GM12873 (cell line): Measurements from ENCODE around the gene NSRP1.

Experiments
- TF ChIP-seq, protein P1 (sequence below): IDR thresholded peaks from 2 replicates; pipeline ENCODE4 v1.5.1; 2012; ENCODE audit warnings: low read depth, mild to moderate bottlenecking, moderate library complexity, low read length, control low read depth; ENCODE audit not compliant: insufficient read depth; ENCODE audit errors: missing control alignments

The NSRP1 gene

DNA sequence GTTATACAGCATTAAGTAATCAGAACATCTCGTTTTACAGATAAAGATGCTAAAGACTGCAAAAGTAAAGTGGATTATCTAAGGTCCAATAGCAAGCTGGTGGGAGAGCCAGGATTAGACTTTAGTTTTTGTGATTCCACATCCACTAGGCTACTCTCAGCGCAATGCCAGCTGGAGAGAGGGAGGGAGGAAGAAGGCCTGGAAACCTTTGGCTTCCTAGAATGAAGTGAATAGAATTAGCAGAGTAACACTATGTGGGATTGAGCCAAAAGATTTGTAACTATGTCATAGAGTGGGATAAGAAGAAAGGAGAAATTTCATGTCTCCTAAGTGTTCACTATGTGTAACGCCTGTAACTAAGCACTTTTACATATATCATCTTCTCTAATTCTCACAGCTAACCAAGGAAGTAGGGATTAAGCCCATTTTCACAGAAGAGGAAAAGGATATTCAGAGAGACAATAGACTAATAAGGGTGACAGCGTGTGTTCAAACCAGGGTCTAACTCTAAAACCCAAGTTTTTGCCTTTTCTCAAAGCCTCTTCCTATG lies 25.4 kb upstream of the NSRP1 start:
- TF ChIP-seq, protein P1, sequence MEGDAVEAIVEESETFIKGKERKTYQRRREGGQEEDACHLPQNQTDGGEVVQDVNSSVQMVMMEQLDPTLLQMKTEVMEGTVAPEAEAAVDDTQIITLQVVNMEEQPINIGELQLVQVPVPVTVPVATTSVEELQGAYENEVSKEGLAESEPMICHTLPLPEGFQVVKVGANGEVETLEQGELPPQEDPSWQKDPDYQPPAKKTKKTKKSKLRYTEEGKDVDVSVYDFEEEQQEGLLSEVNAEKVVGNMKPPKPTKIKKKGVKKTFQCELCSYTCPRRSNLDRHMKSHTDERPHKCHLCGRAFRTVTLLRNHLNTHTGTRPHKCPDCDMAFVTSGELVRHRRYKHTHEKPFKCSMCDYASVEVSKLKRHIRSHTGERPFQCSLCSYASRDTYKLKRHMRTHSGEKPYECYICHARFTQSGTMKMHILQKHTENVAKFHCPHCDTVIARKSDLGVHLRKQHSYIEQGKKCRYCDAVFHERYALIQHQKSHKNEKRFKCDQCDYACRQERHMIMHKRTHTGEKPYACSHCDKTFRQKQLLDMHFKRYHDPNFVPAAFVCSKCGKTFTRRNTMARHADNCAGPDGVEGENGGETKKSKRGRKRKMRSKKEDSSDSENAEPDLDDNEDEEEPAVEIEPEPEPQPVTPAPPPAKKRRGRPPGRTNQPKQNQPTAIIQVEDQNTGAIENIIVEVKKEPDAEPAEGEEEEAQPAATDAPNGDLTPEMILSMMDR, result no peak

DNA sequence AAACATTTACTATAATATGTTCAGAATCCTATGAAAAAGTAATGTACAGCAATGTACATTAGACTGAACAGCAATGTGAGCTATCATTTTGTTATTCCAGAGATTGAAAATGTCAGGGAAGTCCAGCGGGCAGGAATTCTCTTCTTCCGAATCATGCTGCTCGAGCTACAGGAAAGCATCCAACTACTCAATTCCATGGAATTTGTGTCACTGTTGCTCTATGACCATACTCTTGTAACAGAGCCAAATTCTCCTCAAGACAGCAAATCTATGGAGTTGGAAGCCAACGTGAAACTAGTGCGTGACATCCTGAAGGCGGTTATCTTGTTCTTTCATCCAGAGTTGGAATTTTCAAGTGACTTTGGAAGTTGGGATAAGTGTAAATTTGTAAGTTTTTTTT lies 24.8 kb upstream of the NSRP1 start:
- TF ChIP-seq, protein P1, result no peak

DNA sequence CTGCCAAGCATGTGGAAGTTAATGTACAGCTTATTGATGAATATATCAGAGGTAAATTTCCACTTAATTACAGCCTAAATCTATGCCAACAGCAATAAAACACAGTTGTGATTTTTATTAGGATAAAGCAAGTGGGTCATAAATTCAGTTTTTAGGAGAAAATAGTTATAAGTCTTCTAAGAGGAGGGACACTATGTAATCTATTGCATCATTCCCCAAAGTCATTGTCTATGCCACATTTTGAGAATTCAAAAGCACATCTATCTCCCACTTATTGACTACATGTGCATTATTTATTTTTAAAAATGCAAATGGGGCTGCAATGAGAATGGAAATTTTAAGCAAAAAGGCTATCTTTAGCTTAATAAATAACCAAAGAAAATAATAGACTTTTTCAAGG lies 23.7 kb upstream of the NSRP1 start:
- TF ChIP-seq, protein P1, result no peak

DNA sequence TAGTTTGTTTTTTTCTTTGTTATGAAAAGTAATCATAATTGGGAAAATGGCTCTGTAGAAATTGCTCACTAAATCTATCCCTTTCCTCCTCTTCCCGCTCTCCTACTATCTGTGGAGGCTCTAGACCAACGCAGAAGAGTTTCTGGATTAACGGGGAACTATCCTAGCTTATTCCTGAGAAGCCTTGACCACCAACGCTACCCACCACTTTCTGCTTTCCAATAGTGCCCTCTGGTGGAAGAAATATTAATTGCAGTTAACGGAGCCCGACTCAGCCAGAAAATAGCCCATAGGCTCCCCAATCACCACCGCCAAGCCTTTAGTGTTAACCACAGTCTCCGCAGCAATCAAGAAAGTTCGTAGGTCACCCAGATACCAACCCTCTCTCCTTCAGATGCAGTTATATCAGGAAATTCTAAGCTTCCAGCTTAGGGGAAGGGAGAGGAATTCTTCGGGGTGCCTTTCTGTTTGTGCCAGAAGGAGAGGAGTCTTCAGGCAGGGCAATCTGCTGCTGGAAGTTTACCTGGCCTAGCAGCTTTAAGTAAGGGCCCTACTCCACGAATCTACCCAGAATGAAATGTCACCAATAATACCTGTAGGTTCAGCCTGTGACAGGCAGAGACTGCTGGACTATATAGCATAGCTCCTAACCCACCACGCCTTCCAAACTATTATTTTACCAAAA lies 23.0 kb upstream of the NSRP1 start:
- TF ChIP-seq, protein P1, result peak; percentile 67

DNA sequence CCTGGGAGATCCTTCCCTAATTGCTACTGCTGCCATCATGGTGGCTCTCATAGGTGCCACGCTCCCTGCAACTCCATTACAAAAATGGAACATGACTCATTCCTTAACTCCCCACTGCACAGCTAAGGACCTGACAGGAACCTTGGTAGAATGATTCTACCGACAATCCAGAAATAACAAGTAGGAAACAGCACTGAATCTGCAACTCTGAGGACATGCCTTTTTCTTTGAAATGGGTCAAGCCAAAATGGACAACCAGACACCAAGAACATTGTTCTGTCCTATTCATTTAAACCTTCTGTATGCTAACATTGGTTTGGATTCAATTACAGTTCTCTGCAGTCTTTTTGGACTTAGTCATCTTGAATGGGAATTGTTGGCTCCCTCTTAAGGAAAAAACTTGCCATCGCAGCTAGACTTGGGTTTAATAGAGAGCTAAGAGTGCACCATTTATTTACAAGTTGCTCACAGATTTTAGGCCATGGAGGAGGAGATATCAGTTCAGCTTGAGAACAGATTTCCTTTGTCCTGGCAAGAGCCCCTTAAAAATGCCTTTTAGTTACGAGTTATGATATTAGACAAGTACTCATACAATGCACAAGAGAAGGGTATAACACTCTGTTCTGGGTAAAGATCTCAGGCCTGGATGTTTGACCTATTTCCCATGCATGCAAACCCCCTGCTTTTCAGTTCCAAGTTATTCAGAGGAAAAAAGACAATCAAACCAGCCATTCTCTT lies 20.9 kb upstream of the NSRP1 start:
- TF ChIP-seq, protein P1, result peak; percentile 61

DNA sequence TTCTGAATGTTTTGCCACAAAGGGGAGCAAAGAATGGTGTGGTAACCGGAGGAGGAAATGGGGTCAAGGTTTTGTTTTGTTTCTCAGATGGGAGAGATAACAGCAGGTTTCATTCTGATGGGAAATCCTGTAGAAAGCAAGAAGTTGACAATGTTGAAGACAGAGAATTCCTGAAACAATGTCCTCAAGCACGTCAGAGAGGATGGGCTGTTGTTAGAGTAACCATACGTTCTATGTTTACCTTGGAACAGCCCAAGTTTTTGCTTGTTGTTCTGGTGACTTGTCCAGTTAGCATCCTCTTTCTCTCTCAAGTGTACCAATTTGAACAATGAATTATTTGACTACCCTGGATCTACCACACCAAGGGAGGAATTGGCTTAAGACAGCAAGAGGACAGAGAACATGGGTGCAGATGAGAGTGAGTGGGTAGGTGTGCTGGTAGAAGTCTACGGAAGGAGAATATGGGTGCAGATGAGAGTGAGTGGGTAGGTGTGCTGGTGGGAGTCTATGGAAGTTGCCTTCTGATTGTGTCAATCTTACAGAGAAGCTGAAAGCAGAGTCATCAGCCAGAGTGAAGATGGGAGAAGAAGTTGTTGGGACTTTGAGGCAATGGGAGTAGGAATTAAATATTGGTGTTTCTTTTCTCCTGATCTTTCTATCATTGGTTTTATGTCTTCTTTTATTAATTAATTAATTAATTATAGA lies 14.8 kb upstream of the NSRP1 start:
- TF ChIP-seq, protein P1, result no peak

DNA sequence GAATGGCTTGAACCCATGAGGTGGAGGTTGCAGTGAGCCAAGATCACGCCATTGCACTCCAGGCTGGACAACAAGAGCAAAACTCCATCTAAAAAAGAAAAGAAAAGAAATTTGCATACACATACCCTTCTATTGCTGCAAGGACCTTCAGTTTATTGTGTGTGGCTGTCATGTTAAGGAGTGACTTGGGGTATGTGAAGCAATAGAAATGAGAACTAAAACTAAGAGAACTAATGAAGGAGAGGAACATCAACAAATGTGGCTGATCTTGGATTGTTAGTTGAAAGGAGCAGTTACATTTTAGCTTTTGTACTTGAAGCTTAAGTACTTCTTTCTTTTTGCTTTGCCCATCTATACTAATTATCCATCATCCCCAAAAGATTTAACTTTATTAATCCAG lies 12.7 kb upstream of the NSRP1 start:
- TF ChIP-seq, protein P1, result no peak
